ENCODE data around the gene FRMD4A. TPM values are rescaled to one million over a fixed set of nuclear protein-coding genes. Genes with fewer than 3 reads are reported as not detected.

FRMD4A gene
- total RNA-seq, 1 experiment from 2014 or later, result not detected

DNA sequence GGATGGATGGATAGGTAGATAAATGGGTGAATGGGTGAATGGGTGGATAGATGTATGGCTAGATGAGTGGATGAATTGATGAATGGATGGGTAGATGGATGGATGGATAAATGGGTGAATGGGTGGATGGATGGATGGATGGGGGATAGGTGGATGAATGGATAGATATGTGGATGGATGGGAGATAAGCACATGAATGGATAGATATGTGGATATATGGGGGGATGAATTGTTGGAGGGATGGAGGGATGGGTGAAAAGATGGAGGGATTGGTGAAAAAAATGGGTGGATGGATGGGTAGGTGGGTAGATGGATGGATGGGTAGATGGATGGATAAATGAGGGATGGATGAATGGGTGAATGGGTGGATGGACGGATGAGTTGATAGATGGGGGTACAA lies 196.4 kb downstream of the FRMD4A start:
- DNase-seq, result no peak
- Histone ChIP-seq H3K27me3 (ENCODE audit: low read length) (no peaks in the 10 kb centered on the region), H3K4me2 (ENCODE audit: low read depth, low read length, poor library complexity, severe bottlenecking) (no peak overlapping the region), H3K9me3 (ENCODE audit: low read length) (no peaks in the 10 kb centered on the region), H2AFZ (ENCODE audit: low read length) (no peak overlapping the region), H3K36me3 (ENCODE audit: insufficient read depth, low read length) (no peaks in the 10 kb centered on the region), H3K79me2 (ENCODE audit: low read length) (no peaks in the 10 kb centered on the region), H4K20me1 (ENCODE audit: insufficient read depth, low read depth, low read length) (no peaks in the 10 kb centered on the region), H3K4me3 (ENCODE audit: low read length) (no peak overlapping the region), H3K9me2 (replicated peaks; ENCODE audit: insufficient read depth, low read length) (no peaks in the 10 kb centered on the region), H3K4me1 (ENCODE audit: low read length) (no peaks in the 10 kb centered on the region), H3K9ac (ENCODE audit: low read length) (no peak overlapping the region), H3K27ac (ENCODE audit: low read length) (no peak overlapping the region)

- H3K9me3 ChIP-seq (ENCODE audit: low read length), result no peaks in the 10 kb centered on the region
- no peak overlapping the region for H3K4me2 ChIP-seq (ENCODE audit: low read depth, low read length, poor library complexity, severe bottlenecking)
- no peaks in the 10 kb centered on the region for H3K27me3 ChIP-seq (ENCODE audit: low read length)
- H3K9me2 ChIP-seq (replicated peaks; ENCODE audit: insufficient read depth, low read length), result no peaks in the 10 kb centered on the region
- no peaks in the 10 kb centered on the region; the same call in 1 of the 2 replicates for H3K4me1 ChIP-seq (ENCODE audit: low read length)
- no peaks in the 10 kb centered on the region for H4K20me1 ChIP-seq (ENCODE audit: insufficient read depth, low read depth, low read length)
- DNase-seq, result no peak
- H3K9ac ChIP-seq (ENCODE audit: low read length), result no peak overlapping the region
- H3K27ac ChIP-seq (ENCODE audit: low read length), result no peak overlapping the region
- no peaks in the 10 kb centered on the region for H3K79me2 ChIP-seq (ENCODE audit: low read length)
- H2AFZ ChIP-seq (ENCODE audit: low read length), result no peak overlapping the region
- no peak overlapping the region for H3K4me3 ChIP-seq (ENCODE audit: low read length)
- H3K36me3 ChIP-seq (ENCODE audit: insufficient read depth, low read length), result no peaks in the 10 kb centered on the region
Measured at GRCh38 chr10:14131261-14131960, 199.3 kb downstream of the FRMD4A start.

DNA sequence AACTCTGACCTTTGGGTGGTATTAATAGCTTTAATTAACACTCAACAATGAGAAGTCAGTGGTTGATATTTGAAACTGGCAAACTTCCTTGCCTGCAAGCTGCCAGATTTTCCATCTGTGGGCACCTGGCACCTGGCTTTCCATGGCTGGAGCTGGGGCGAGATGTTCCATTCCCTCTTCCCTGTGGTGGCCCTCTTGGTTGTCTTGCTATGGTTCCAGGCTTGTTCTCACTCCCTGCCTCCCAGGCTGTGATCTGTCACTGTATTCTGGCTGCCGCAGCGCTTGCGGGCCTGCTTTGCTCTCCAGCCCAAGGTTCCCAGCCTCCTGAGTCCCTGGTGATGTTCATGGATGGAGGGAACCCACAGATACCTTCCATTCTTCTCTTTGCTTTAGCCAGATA lies 201.0 kb downstream of the FRMD4A start:
- Histone ChIP-seq H3K4me3 (ENCODE audit: low read length) (no peak overlapping the region), H3K4me2 (ENCODE audit: low read depth, low read length, poor library complexity, severe bottlenecking) (no peak overlapping the region), H3K27me3 (ENCODE audit: low read length) (no peaks in the 10 kb centered on the region), H3K4me1 (ENCODE audit: low read length) (no peaks in the 10 kb centered on the region; the same call in 1 of the 2 replicates), H3K9me3 (ENCODE audit: low read length) (no peaks in the 10 kb centered on the region), H3K27ac (ENCODE audit: low read length) (no peak overlapping the region), H4K20me1 (ENCODE audit: insufficient read depth, low read depth, low read length) (no peaks in the 10 kb centered on the region), H3K36me3 (ENCODE audit: insufficient read depth, low read length) (no peaks in the 10 kb centered on the region), H3K79me2 (ENCODE audit: low read length) (no peaks in the 10 kb centered on the region), H3K9me2 (replicated peaks; ENCODE audit: insufficient read depth, low read length) (no peaks in the 10 kb centered on the region), H2AFZ (ENCODE audit: low read length) (no peak overlapping the region), H3K9ac (ENCODE audit: low read length) (no peak overlapping the region)
- DNase-seq, result no peak

DNA sequence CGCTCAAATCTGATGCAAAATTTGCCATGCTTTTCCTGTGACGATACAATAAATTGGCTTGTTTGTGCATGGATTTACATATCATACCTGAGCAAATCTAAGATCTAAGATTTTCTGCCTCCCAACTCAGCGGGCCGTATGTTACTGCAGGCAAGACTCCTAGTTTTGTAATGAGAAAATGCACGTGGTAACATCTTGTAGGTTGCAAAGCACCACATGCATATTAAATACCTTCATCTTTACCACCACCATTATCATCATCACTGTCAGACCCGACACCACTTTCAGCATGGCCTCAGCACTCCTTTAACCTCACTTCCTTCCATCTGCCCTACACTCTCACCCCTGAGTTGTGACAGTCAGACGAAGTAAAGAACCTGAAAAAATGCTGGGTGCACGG lies 202.2 kb downstream of the FRMD4A start:
- Histone ChIP-seq H3K79me2 (ENCODE audit: low read length) (no peaks in the 10 kb centered on the region), H2AFZ (ENCODE audit: low read length) (no peak overlapping the region), H3K27ac (ENCODE audit: low read length) (no peak overlapping the region), H3K9ac (ENCODE audit: low read length) (no peak overlapping the region), H4K20me1 (ENCODE audit: insufficient read depth, low read depth, low read length) (no peaks in the 10 kb centered on the region), H3K36me3 (ENCODE audit: insufficient read depth, low read length) (no peaks in the 10 kb centered on the region), H3K4me1 (ENCODE audit: low read length) (no peaks in the 10 kb centered on the region; the same call in 1 of the 2 replicates), H3K27me3 (ENCODE audit: low read length) (no peaks in the 10 kb centered on the region), H3K4me2 (ENCODE audit: low read depth, low read length, poor library complexity, severe bottlenecking) (no peak overlapping the region), H3K9me3 (ENCODE audit: low read length) (no peaks in the 10 kb centered on the region), H3K4me3 (ENCODE audit: low read length) (no peak overlapping the region), H3K9me2 (replicated peaks; ENCODE audit: insufficient read depth, low read length) (no peaks in the 10 kb centered on the region)
- no peak for DNase-seq

GRCh38 chr10:14126697-14127440 lies 203.9 kb downstream of the FRMD4A start:
- DNase-seq, result no peak
- Histone ChIP-seq H2AFZ (ENCODE audit: low read length) (no peak overlapping the region), H3K4me2 (ENCODE audit: low read depth, low read length, poor library complexity, severe bottlenecking) (no peak overlapping the region)

GRCh38 chr10:14125564-14125963 lies 205.2 kb downstream of the FRMD4A start:
- Histone ChIP-seq H3K27me3 (ENCODE audit: low read length) (no peaks in the 10 kb centered on the region), H3K9me2 (replicated peaks; ENCODE audit: insufficient read depth, low read length) (no peaks in the 10 kb centered on the region), H3K4me1 (ENCODE audit: low read length) (no peaks in the 10 kb centered on the region; the same call in 1 of the 2 replicates), H3K79me2 (ENCODE audit: low read length) (no peaks in the 10 kb centered on the region), H3K27ac (ENCODE audit: low read length) (no peak overlapping the region), H3K4me3 (ENCODE audit: low read length) (no peak overlapping the region), H3K9ac (ENCODE audit: low read length) (no peak overlapping the region), H3K9me3 (ENCODE audit: low read length) (no peaks in the 10 kb centered on the region), H2AFZ (ENCODE audit: low read length) (no peak overlapping the region), H4K20me1 (ENCODE audit: insufficient read depth, low read depth, low read length) (no peaks in the 10 kb centered on the region), H3K36me3 (ENCODE audit: insufficient read depth, low read length) (no peaks in the 10 kb centered on the region), H3K4me2 (ENCODE audit: low read depth, low read length, poor library complexity, severe bottlenecking) (no peak overlapping the region)
- no peak for DNase-seq

More at GRCh38 chr10:14126697-14127440, 203.9 kb downstream of the FRMD4A start:
- Histone ChIP-seq H3K79me2 (ENCODE audit: low read length) (no peaks in the 10 kb centered on the region), H4K20me1 (ENCODE audit: insufficient read depth, low read depth, low read length) (no peaks in the 10 kb centered on the region), H3K27ac (ENCODE audit: low read length) (no peak overlapping the region), H3K27me3 (ENCODE audit: low read length) (no peaks in the 10 kb centered on the region), H3K36me3 (ENCODE audit: insufficient read depth, low read length) (no peaks in the 10 kb centered on the region), H3K4me1 (ENCODE audit: low read length) (no peaks in the 10 kb centered on the region; the same call in 1 of the 2 replicates), H3K9me2 (replicated peaks; ENCODE audit: insufficient read depth, low read length) (no peaks in the 10 kb centered on the region), H3K9me3 (ENCODE audit: low read length) (no peaks in the 10 kb centered on the region), H3K9ac (ENCODE audit: low read length) (no peak overlapping the region), H3K4me3 (ENCODE audit: low read length) (no peak overlapping the region)

GRCh38 chr10:14124941-14125340 lies 205.8 kb downstream of the FRMD4A start:
- Histone ChIP-seq H3K9me3 (ENCODE audit: low read length) (no peaks in the 10 kb centered on the region), H3K4me3 (ENCODE audit: low read length) (no peak overlapping the region), H3K79me2 (ENCODE audit: low read length) (no peaks in the 10 kb centered on the region), H3K4me2 (ENCODE audit: low read depth, low read length, poor library complexity, severe bottlenecking) (no peak overlapping the region), H3K9me2 (replicated peaks; ENCODE audit: insufficient read depth, low read length) (no peaks in the 10 kb centered on the region), H2AFZ (ENCODE audit: low read length) (no peak overlapping the region), H3K9ac (ENCODE audit: low read length) (no peak overlapping the region), H3K27ac (ENCODE audit: low read length) (no peak overlapping the region), H4K20me1 (ENCODE audit: insufficient read depth, low read depth, low read length) (no peaks in the 10 kb centered on the region), H3K36me3 (ENCODE audit: insufficient read depth, low read length) (no peaks in the 10 kb centered on the region), H3K4me1 (ENCODE audit: low read length) (no peaks in the 10 kb centered on the region; the same call in 1 of the 2 replicates), H3K27me3 (ENCODE audit: low read length) (no peaks in the 10 kb centered on the region)
- no peak for DNase-seq

DNA sequence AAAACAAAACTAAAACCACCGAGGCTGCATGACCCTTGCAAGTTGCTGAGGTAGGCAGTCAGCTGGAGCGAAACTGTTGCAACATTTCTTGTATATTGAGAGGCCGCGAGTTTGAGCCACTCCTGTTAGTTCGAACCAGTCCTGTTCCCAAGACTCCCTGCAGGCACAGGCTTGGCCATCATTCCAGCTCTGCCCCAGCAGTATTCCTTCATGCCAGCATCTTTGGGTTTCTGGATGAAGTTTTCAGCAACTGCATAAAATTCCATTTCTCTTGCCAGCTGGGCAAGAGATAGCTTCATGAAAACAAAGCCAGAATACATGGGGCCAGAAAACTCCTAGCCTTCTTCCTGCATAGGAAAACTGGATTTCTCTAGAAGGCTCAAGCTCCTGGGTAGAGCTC lies 207.6 kb downstream of the FRMD4A start:
- no peaks in the 10 kb centered on the region for H3K4me1 ChIP-seq (ENCODE audit: low read length)
- H3K27ac ChIP-seq (ENCODE audit: low read length), result no peak overlapping the region
- H3K27me3 ChIP-seq (ENCODE audit: low read length), result no peaks in the 10 kb centered on the region
- H3K4me3 ChIP-seq (ENCODE audit: low read length), result no peak overlapping the region
- H3K9ac ChIP-seq (ENCODE audit: low read length), result no peak overlapping the region
- DNase-seq, result no peak
- no peaks in the 10 kb centered on the region for H3K79me2 ChIP-seq (ENCODE audit: low read length)
- no peak overlapping the region for H3K4me2 ChIP-seq (ENCODE audit: low read depth, low read length, poor library complexity, severe bottlenecking)
- no peaks in the 10 kb centered on the region for H3K9me2 ChIP-seq (replicated peaks; ENCODE audit: insufficient read depth, low read length)
- no peaks in the 10 kb centered on the region for H3K9me3 ChIP-seq (ENCODE audit: low read length)
- no peak overlapping the region for H2AFZ ChIP-seq (ENCODE audit: low read length)
- no peaks in the 10 kb centered on the region for H4K20me1 ChIP-seq (ENCODE audit: insufficient read depth, low read depth, low read length)
- no peaks in the 10 kb centered on the region for H3K36me3 ChIP-seq (ENCODE audit: insufficient read depth, low read length)

Data from Karpas-422 (cell line).